Measurements from ENCODE around the gene RICTOR.

DNA sequence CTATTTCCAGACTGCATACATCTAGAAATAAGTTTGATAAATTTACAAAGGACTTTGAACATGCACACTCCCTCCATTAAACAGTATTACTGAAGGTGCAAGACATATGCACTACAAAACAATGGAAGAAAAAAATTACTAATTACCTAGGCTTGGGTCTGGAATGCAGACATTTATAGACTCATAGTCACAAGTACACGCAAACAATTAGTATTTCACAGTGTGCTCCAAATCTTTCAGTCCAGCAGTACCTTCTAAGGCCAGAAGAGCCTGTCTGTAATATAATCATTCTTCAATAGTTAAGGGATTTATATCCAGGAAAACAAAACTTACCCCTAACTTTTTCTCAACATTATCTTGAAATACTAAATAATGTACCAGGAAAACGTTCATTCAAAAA lies 11.2 kb downstream of the RICTOR start:
- TF ChIP-seq, protein P1, sequence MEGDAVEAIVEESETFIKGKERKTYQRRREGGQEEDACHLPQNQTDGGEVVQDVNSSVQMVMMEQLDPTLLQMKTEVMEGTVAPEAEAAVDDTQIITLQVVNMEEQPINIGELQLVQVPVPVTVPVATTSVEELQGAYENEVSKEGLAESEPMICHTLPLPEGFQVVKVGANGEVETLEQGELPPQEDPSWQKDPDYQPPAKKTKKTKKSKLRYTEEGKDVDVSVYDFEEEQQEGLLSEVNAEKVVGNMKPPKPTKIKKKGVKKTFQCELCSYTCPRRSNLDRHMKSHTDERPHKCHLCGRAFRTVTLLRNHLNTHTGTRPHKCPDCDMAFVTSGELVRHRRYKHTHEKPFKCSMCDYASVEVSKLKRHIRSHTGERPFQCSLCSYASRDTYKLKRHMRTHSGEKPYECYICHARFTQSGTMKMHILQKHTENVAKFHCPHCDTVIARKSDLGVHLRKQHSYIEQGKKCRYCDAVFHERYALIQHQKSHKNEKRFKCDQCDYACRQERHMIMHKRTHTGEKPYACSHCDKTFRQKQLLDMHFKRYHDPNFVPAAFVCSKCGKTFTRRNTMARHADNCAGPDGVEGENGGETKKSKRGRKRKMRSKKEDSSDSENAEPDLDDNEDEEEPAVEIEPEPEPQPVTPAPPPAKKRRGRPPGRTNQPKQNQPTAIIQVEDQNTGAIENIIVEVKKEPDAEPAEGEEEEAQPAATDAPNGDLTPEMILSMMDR (conservative IDR thresholded peaks at IDR 0.05) = no peak
- TF ChIP-seq ZFX (IDR thresholded peaks at IDR 0.05) = no peak

Measured in C4-2B (cell line).